Activated CD4-positive, alpha-beta T cell treated with anti-CD3 and anti-CD28 coated beads for 36 hours (primary cell): ENCODE results near the gene CASQ2. TPM values are rescaled to one million over a fixed set of nuclear protein-coding genes. Genes with fewer than 3 reads are reported as not detected.
A peak's percentile ranks its signal among the peaks of the same experiment; 100 is the strongest.

Experiments used
- ATAC-seq: fragments of 200-7000 bp; cut with Tn5 transposase; one replicate; pipeline ENCODE4 v1.10.0; 2021; ENCODE audit warnings: mild to moderate bottlenecking, moderate library complexity
- CTCF ChIA-PET: fragments of 350-600 bp; sonication (Branson Sonifier 250); formaldehyde crosslinking; loops from one replicate; lab custom pipeline; 2021; ENCODE audit warnings: antibody characterized with exemption; lab: Charles Lee
- POLR2A ChIA-PET: fragments of 350-600 bp; sonication (Branson Sonifier 250); formaldehyde crosslinking; loops from one replicate; lab custom pipeline; 2021; ENCODE audit warnings: antibody characterized with exemption, inconsistent platforms; lab: Charles Lee
- DNase-seq: peaks from one replicate; pipeline ENCODE4 v3.0.0-alpha.2; 2020
- H3K27ac Mint-ChIP-seq: one replicate; pipeline ENCODE4 v1.8.0; 2021; ENCODE audit warnings: mixed read lengths
- H3K27me3 Mint-ChIP-seq: one replicate; pipeline ENCODE4 v1.8.0; 2021; ENCODE audit warnings: mixed read lengths
- H3K36me3 Mint-ChIP-seq: one replicate; pipeline ENCODE4 v1.8.0; 2021; ENCODE audit warnings: low read depth, mixed read lengths
- H3K4me1 Mint-ChIP-seq: one replicate; pipeline ENCODE4 v1.8.0; 2021; ENCODE audit warnings: mixed read lengths
- H3K4me3 Mint-ChIP-seq: one replicate; pipeline ENCODE4 v1.8.0; 2021; ENCODE audit warnings: mild to moderate bottlenecking, moderate library complexity, mixed read lengths
- H3K9me3 Mint-ChIP-seq: one replicate; pipeline ENCODE4 v1.8.0; 2021; ENCODE audit warnings: low read depth, mixed read lengths
- intact Hi-C, 2 experiments: fragments of 100-400 bp; cut with DNase I in 1 of 2; cut with micrococcal nuclease in 1 of 2; formaldehyde crosslinking; loops; one replicate each; pipeline versions ENCODE4 v1.14.2 to v1.15.1; 2022 to 2024; cut with DNase I, micrococcal nuclease
- total RNA-seq, 2 experiments: library from RNA; stranded (reverse); gene quantifications; one replicate each; pipeline ENCODE4 v1.2.3, GENCODE V29; 2021

Gene CASQ2
- total RNA-seq, 2 experiments from 2014 or later: not detected

- Mint-ChIP-seq H3K27ac (no peak overlapping the region), H3K27me3 (no peaks in the 10 kb centered on the region), H3K4me3 (no peak overlapping the region), H3K36me3 (peaks cover 4% of the 10 kb centered on the region), H3K4me1 (no peaks in the 10 kb centered on the region), H3K9me3 (no peaks in the 10 kb centered on the region)
- intact Hi-C loops: no loop called here
- ChIA-PET POLR2A (no interaction called here), CTCF (interaction anchor here (1.0 kb wide), 1 partner anchor 19 kb away, joined by 3 read pairs; no protein-coding TSS in a partner anchor)
- DNase-seq: no peak
- no peak for ATAC-seq
Observed at GRCh38 chr1:115687744-115688143, 80.8 kb downstream of the CASQ2 start.

GRCh38 chr1:115685029-115685705 lies 83.3 kb downstream of the CASQ2 start:
- DNase-seq (no peak), ATAC-seq (peak; percentile 26)
- ChIA-PET POLR2A (no interaction called here), CTCF (no interaction called here)
- intact Hi-C loops: no loop called here
- Mint-ChIP-seq H3K4me1 (no peaks in the 10 kb centered on the region), H3K36me3 (peaks cover 2% of the 10 kb centered on the region), H3K27me3 (no peaks in the 10 kb centered on the region), H3K4me3 (no peak overlapping the region), H3K27ac (no peak overlapping the region), H3K9me3 (no peaks in the 10 kb centered on the region)

- H3K36me3 Mint-ChIP-seq: peaks cover 2% of the 10 kb centered on the region
- H3K27me3 Mint-ChIP-seq: no peaks in the 10 kb centered on the region
- intact Hi-C loops: no loop called here
- H3K4me3 Mint-ChIP-seq: no peak overlapping the region
- CTCF ChIA-PET: interaction anchor here (0.6 kb wide), 1 partner anchor 24 kb away, joined by 4 read pairs; no protein-coding TSS in a partner anchor
- H3K27ac Mint-ChIP-seq: no peak overlapping the region
- ATAC-seq (no peak), DNase-seq (no peak)
- H3K4me1 Mint-ChIP-seq: no peaks in the 10 kb centered on the region
- POLR2A ChIA-PET: interaction anchor here (0.6 to 0.7 kb wide), 2 partner anchors 8 to 28 kb away, joined by 3 read pairs; no protein-coding TSS in a partner anchor
- H3K9me3 Mint-ChIP-seq: no peaks in the 10 kb centered on the region
Observed at GRCh38 chr1:115682792-115683191, 85.7 kb downstream of the CASQ2 start.

- POLR2A ChIA-PET: no interaction called here
- no peak overlapping the region for H3K27ac Mint-ChIP-seq
- intact Hi-C loops: no loop called here
- CTCF ChIA-PET: interaction anchor here (0.7 kb wide), 1 partner anchor 121 kb away, joined by 3 read pairs; no protein-coding TSS in a partner anchor
- no peaks in the 10 kb centered on the region for H3K9me3 Mint-ChIP-seq
- no peak overlapping the region for H3K4me3 Mint-ChIP-seq
- no peaks in the 10 kb centered on the region for H3K4me1 Mint-ChIP-seq
- no peaks in the 10 kb centered on the region for H3K27me3 Mint-ChIP-seq
- H3K36me3 Mint-ChIP-seq: peaks cover 3% of the 10 kb centered on the region
- no peak for DNase-seq
- ATAC-seq: no peak
Observed at GRCh38 chr1:115680730-115681111, 87.8 kb downstream of the CASQ2 start.

- intact Hi-C loops: no loop called here
- Mint-ChIP-seq H3K4me3 (no peak overlapping the region), H3K36me3 (peaks cover 3% of the 10 kb centered on the region), H3K4me1 (no peaks in the 10 kb centered on the region), H3K9me3 (no peaks in the 10 kb centered on the region), H3K27me3 (no peaks in the 10 kb centered on the region), H3K27ac (no peak overlapping the region)
- ATAC-seq (no peak), DNase-seq (no peak)
- POLR2A ChIA-PET: no interaction called here
- CTCF ChIA-PET: no interaction called here
Observed at GRCh38 chr1:115679141-115679611, 89.3 kb downstream of the CASQ2 start.

GRCh38 chr1:115678141-115678540 lies 90.4 kb downstream of the CASQ2 start:
- intact Hi-C loops: no loop called here
- Mint-ChIP-seq H3K36me3 (peaks cover 1% of the 10 kb centered on the region), H3K9me3 (no peaks in the 10 kb centered on the region), H3K4me3 (no peak overlapping the region), H3K27ac (no peak overlapping the region), H3K4me1 (no peaks in the 10 kb centered on the region), H3K27me3 (no peaks in the 10 kb centered on the region)
- DNase-seq (no peak), ATAC-seq (no peak)
- CTCF ChIA-PET: interaction anchor here (1.0 kb wide), 1 partner anchor 29 kb away, joined by 4 read pairs; no protein-coding TSS in a partner anchor
- POLR2A ChIA-PET: no interaction called here

GRCh38 chr1:115677565-115677964 lies 90.9 kb downstream of the CASQ2 start:
- no peak for ATAC-seq
- intact Hi-C loops: no loop called here
- H3K4me3 Mint-ChIP-seq: no peak overlapping the region
- POLR2A ChIA-PET: no interaction called here
- no peaks in the 10 kb centered on the region for H3K4me1 Mint-ChIP-seq
- H3K27ac Mint-ChIP-seq: no peak overlapping the region
- peaks cover 1% of the 10 kb centered on the region for H3K36me3 Mint-ChIP-seq
- DNase-seq: no peak
- no peaks in the 10 kb centered on the region for H3K9me3 Mint-ChIP-seq
- no peaks in the 10 kb centered on the region for H3K27me3 Mint-ChIP-seq
- CTCF ChIA-PET: no interaction called here

GRCh38 chr1:115677182-115677555 lies 91.3 kb downstream of the CASQ2 start:
- Mint-ChIP-seq H3K36me3 (peaks cover 1% of the 10 kb centered on the region), H3K4me1 (no peaks in the 10 kb centered on the region), H3K9me3 (no peaks in the 10 kb centered on the region), H3K4me3 (no peak overlapping the region), H3K27ac (no peak overlapping the region), H3K27me3 (no peaks in the 10 kb centered on the region)
- intact Hi-C loops: no loop called here
- POLR2A ChIA-PET: no interaction called here
- no peak for DNase-seq
- no peak for ATAC-seq
- CTCF ChIA-PET: interaction anchor here (1.2 kb wide), 1 partner anchor 69 kb away, joined by 4 read pairs; no protein-coding TSS in a partner anchor

- ATAC-seq (no peak), DNase-seq (no peak)
- Mint-ChIP-seq H3K27ac (no peak overlapping the region), H3K36me3 (peaks cover 1% of the 10 kb centered on the region), H3K4me3 (no peak overlapping the region), H3K9me3 (no peaks in the 10 kb centered on the region), H3K4me1 (no peaks in the 10 kb centered on the region), H3K27me3 (no peaks in the 10 kb centered on the region)
- intact Hi-C loops: no loop called here
- ChIA-PET CTCF (interaction anchor here (1.2 kb wide), 1 partner anchor 68 kb away, joined by 4 read pairs; no protein-coding TSS in a partner anchor), POLR2A (no interaction called here)
Observed at GRCh38 chr1:115676498-115677181, 91.9 kb downstream of the CASQ2 start.

GRCh38 chr1:115672224-115673009 lies 96.1 kb downstream of the CASQ2 start:
- ChIA-PET CTCF (interaction anchor here (1.0 kb wide), 1 partner anchor 22 kb away, joined by 3 read pairs; no protein-coding TSS in a partner anchor), POLR2A (no interaction called here)
- Mint-ChIP-seq H3K36me3 (peaks cover 10% of the 10 kb centered on the region), H3K4me3 (no peak overlapping the region), H3K27ac (no peak overlapping the region), H3K27me3 (no peaks in the 10 kb centered on the region), H3K9me3 (peaks cover 2% of the 10 kb centered on the region), H3K4me1 (peaks cover 6% of the 10 kb centered on the region)
- ATAC-seq (no peak), DNase-seq (no peak)
- intact Hi-C loops: no loop called here

- no peak for ATAC-seq
- Mint-ChIP-seq H3K36me3 (peaks cover 9% of the 10 kb centered on the region), H3K27ac (no peak overlapping the region), H3K27me3 (no peaks in the 10 kb centered on the region), H3K4me1 (peaks cover 6% of the 10 kb centered on the region), H3K4me3 (no peak overlapping the region), H3K9me3 (peaks cover 2% of the 10 kb centered on the region)
- no peak for DNase-seq
- POLR2A ChIA-PET: no interaction called here
- intact Hi-C loops: no loop called here
- CTCF ChIA-PET: no interaction called here
Observed at GRCh38 chr1:115671176-115671934, 97.2 kb downstream of the CASQ2 start.
